GM19238 (cell line): Measurements from ENCODE around the gene TET2.

Experiments used
- DNase-seq: peaks from one replicate; pipeline ENCODE4 v3.0.0; 2011; ENCODE audit warnings: low spot score; ENCODE audit not compliant: insufficient read length

The TET2 gene

DNA sequence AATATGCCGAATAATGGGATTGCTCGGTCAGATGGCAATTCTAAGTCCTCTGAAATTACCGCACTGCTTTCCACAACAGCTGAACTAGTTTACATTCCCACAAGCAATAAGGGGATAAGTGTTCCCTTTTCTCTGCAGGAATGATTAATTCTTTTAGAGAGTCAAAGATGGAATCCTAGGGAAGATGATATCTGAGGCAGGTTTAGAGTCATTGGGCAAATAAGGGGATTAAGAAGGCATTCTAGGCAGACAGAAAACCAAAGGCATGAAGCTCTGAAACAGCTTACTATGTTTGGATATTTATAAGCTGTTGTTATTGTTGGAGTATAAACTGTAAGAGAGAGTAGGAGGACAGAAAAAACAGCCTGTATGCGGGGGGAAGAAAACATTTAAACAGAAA lies 85.7 kb downstream of the TET2 start:
- no peak for DNase-seq

DNA sequence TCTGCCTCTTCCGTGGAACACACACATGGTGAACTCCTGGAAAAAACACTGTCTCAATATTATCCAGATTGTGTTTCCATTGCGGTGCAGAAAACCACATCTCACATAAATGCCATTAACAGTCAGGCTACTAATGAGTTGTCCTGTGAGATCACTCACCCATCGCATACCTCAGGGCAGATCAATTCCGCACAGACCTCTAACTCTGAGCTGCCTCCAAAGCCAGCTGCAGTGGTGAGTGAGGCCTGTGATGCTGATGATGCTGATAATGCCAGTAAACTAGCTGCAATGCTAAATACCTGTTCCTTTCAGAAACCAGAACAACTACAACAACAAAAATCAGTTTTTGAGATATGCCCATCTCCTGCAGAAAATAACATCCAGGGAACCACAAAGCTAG lies 87.9 kb downstream of the TET2 start:
- no peak for DNase-seq

DNA sequence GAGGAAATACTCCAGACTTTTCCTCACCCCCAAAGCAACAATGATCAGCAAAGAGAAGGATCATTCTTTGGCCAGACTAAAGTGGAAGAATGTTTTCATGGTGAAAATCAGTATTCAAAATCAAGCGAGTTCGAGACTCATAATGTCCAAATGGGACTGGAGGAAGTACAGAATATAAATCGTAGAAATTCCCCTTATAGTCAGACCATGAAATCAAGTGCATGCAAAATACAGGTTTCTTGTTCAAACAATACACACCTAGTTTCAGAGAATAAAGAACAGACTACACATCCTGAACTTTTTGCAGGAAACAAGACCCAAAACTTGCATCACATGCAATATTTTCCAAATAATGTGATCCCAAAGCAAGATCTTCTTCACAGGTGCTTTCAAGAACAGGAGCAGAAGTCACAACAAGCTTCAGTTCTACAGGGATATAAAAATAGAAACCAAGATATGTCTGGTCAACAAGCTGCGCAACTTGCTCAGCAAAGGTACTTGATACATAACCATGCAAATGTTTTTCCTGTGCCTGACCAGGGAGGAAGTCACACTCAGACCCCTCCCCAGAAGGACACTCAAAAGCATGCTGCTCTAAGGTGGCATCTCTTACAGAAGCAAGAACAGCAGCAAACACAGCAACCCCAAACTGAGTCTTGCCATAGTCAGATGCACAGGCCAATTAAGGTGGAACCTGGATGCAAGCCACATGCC lies 89.7 kb downstream of the TET2 start:
- DNase-seq = peak; percentile 15

DNA sequence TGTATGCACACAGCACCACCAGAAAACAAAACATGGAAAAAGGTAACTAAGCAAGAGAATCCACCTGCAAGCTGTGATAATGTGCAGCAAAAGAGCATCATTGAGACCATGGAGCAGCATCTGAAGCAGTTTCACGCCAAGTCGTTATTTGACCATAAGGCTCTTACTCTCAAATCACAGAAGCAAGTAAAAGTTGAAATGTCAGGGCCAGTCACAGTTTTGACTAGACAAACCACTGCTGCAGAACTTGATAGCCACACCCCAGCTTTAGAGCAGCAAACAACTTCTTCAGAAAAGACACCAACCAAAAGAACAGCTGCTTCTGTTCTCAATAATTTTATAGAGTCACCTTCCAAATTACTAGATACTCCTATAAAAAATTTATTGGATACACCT lies 90.2 kb downstream of the TET2 start:
- no peak for DNase-seq

- DNase-seq = no peak
Measured at GRCh38 chr4:105240037-105240436, 93.4 kb downstream of the TET2 start.

GRCh38 chr4:105241451-105241850 lies 94.8 kb downstream of the TET2 start:
- no peak for DNase-seq

GRCh38 chr4:105243446-105243845 lies 96.8 kb downstream of the TET2 start:
- DNase-seq = no peak

- DNase-seq = no peak
Measured at GRCh38 chr4:105246712-105247111, 100.0 kb downstream of the TET2 start.

DNA sequence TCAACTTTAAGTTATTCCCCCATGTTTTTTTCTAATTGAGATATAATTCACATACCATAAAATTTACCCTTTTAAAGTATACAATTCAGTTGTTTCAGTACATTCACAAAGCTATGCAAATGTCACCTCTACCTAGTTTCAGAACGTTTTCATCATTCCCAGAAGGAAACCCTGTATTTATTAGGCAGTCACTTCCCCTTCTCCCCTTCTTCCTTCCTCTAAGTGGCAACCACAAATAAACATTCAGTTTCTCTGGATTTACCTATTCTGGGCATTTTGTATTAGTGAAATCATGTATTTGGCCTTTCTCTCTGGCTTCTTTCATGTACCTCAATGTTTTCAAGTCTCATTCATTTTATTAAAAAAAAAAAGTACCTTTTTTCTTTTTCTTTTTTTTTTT lies 101.9 kb downstream of the TET2 start:
- no peak for DNase-seq

GRCh38 chr4:105257817-105258495 lies 111.3 kb downstream of the TET2 start:
- DNase-seq = no peak

DNA sequence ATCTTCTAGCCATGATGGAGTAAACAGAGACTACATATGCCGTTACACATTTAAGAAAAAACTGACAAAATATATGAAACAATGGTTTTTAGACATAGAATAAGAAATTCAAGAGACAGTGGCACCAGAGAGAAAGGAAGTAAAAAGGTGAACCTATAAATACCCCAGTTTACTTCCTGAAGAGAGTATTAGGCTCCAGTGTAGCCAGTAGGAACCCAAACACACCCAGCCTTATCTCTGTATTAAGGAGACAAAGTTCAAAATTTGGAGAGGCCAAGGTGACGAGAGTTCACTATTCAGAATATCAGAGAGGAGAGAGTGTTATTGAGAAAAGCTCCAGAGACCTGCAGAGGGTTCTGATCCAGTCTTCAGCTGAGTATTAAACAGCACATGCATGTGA lies 119.0 kb downstream of the TET2 start:
- no peak for DNase-seq

- no peak for DNase-seq
Measured at GRCh38 chr4:105267280-105267679, 120.6 kb downstream of the TET2 start.

DNA sequence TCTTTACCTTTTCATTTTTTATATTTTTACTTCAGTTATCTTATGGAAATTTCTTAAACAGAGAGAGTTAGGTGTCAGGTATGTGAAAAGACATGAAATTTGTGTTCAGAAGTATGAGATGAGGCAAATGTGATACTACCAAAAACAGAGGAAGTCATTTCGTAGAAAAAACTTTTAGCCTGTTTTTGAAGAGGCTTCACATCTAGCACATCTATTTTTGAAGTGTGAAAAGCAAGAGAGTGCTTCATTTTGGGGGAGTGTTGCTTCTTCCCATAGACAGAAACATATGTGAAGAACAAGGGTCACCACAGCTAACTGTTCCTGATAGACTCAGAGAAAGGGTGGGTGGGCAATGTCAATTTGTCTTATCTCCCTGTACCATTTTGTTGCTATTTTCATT lies 125.3 kb downstream of the TET2 start:
- DNase-seq = no peak

- no peak for DNase-seq
Measured at GRCh38 chr4:105273230-105273629, 126.6 kb downstream of the TET2 start.

DNA sequence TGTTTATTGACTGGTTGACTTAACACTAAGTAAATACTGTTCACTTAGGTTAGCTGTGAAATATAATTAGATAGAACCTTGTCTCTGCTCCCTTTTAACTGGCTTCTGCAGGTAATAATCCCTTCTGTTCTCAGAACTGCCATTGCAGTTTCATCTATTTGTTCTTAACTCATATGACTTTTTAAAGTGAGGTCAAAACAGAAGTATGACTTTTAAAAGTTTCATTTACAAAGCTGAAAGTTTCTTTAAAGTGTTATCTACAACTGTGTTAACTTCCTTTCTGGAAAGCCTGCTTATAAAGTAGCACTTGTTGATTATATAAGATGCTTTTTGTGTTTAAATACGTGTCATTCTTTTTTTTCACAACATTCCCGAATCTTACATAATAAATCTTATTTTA lies 127.4 kb downstream of the TET2 start:
- no peak for DNase-seq

GRCh38 chr4:105274504-105274903 lies 127.8 kb downstream of the TET2 start:
- DNase-seq = no peak

- no peak for DNase-seq
Measured at GRCh38 chr4:105276361-105277104, 129.9 kb downstream of the TET2 start.

DNA sequence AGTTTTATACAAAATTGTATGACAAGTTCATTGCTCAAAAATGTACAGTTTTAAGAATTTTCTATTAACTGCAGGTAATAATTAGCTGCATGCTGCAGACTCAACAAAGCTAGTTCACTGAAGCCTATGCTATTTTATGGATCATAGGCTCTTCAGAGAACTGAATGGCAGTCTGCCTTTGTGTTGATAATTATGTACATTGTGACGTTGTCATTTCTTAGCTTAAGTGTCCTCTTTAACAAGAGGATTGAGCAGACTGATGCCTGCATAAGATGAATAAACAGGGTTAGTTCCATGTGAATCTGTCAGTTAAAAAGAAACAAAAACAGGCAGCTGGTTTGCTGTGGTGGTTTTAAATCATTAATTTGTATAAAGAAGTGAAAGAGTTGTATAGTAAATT lies 131.0 kb downstream of the TET2 start:
- DNase-seq = no peak

DNA sequence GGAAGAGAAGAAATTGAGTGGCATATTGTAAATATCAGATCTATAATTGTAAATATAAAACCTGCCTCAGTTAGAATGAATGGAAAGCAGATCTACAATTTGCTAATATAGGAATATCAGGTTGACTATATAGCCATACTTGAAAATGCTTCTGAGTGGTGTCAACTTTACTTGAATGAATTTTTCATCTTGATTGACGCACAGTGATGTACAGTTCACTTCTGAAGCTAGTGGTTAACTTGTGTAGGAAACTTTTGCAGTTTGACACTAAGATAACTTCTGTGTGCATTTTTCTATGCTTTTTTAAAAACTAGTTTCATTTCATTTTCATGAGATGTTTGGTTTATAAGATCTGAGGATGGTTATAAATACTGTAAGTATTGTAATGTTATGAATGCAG lies 132.6 kb downstream of the TET2 start:
- no peak for DNase-seq

DNA sequence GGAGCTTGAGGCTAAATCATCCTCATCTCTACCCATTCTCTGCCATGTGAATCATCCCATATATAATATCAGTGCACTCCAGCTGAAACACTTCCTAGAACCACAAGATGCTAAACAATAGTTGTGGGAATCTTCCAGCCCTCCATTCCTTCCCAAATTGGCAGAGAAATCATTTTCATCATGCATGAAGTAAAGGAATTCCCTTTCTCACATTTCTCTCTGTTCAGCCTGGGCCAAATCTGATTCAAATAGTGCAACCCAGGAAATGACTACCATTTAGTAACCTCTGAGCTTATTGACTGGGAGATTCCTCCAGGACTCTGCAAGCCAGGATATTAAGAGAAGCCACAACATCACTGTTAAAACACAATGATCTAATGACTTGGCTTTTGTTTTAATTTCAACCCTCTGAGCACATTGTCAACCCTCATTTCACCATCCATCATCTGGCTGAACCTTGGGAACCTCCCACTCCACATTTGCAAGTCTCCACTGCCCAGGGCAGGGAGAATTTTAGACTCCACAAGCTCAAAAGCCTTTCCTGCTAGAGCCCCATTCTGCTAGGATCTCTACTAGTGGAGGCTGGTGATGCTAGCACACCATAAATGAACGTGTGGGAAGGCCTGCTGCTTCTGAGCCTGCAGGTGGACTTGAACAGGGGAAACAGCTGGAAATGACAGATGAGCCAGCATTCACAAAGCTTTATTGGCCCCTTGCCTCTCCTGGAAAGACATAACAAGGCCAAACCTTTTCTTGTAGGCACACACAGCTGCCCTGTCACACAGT lies 133.9 kb downstream of the TET2 start:
- no peak for DNase-seq

GRCh38 chr4:105281124-105281415 lies 134.4 kb downstream of the TET2 start:
- DNase-seq = no peak

GRCh38 chr4:105282489-105282888 lies 135.8 kb downstream of the TET2 start:
- no peak for DNase-seq
